Activated effector memory CD4-positive, alpha-beta T cell treated with anti-CD3 and anti-CD28 coated beads, Interleukin-2, amount 50 U/mL, for 16 hours (primary cell): ENCODE data around the gene NR5A2.
"Not testable (repeated sequence)": the region's sequence is repeated elsewhere in the genome, so short reads cannot be mapped to it uniquely, and the experiment has no call there.

Experiments
- DNase-seq: peaks from one replicate; pipeline ENCODE4 v3.0.0-alpha.2; 2020

NR5A2 gene

DNA sequence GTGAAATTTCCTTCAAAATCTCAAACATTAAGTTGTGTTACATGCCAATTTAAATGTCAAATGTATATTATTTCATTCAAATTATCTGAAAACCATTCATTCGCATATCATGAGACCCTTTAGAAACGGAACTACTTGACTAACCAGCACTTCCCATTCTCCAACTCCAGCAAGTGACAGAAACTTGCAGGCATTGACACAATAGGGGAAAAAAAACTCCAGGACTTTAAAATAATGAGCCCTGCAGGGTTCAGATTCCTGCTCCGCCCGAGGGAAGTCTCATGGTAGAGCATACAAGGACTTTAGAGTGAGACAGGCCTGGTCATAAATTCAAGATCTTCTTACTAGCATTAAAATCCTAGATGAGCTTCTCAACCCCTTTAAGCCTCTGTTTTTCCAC is 138.9 kb downstream of the NR5A2 start:
- no peak for DNase-seq

DNA sequence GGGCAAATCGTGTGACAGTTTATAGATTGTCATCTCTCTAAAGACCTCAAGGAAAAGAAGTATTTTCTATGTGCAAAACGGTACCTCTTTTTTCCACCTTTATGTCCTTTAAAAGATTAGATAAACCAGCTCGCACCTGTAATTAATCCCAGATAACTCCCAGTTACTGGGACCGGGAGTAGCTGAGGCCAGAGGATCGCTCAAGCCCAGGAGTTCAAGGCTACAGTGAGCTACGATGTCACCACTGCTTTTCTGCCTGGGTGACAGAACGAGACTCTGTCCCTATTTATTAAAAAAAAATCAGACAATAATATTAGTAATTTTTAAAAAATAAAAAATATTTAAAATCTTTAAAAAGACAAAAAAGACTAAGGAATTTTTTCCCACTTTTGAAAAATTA is 141.4 kb downstream of the NR5A2 start:
- no peak for DNase-seq

DNA sequence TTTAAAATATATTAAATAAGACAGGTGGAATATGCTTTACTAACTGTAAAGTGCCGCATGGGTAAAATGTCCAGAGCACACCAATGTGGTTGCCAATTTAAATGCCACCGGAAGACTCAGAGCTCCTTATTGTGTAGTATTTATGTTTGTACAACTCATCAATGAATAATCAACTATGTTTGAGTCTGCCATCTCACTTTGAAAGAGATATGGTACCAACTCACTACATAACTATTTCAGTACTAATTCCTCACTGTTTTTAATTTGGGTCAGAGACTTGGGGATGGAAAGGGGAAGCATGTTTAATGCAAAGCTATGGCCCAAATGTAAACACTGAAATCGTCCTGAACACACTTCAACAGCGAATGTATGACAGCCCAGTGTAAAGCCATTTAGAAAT is 144.8 kb downstream of the NR5A2 start:
- no peak for DNase-seq

DNA sequence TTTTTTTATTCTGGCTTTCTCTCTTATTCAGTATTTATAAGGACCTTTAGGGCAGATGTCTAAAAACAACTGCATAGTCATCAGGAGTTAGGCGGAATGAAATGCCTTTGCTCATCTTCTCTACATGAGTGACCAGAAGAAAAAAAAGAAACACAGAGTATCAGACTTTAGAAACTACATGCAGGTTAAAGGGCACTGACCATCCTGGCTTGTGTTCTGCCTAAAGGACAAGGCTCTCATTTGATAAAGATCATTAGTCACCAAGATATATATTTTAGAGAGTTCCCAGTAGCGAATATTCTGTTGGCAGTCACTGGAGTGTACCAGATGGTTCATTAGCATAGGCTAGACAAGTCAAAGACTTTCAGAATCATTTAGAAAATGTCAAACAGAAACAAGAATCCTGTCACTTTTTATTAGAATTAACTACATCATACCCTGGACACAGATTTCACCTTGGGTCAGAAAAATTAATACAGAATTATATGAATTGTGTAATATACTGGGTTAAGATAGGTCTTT is 145.6 kb downstream of the NR5A2 start:
- no peak for DNase-seq

DNA sequence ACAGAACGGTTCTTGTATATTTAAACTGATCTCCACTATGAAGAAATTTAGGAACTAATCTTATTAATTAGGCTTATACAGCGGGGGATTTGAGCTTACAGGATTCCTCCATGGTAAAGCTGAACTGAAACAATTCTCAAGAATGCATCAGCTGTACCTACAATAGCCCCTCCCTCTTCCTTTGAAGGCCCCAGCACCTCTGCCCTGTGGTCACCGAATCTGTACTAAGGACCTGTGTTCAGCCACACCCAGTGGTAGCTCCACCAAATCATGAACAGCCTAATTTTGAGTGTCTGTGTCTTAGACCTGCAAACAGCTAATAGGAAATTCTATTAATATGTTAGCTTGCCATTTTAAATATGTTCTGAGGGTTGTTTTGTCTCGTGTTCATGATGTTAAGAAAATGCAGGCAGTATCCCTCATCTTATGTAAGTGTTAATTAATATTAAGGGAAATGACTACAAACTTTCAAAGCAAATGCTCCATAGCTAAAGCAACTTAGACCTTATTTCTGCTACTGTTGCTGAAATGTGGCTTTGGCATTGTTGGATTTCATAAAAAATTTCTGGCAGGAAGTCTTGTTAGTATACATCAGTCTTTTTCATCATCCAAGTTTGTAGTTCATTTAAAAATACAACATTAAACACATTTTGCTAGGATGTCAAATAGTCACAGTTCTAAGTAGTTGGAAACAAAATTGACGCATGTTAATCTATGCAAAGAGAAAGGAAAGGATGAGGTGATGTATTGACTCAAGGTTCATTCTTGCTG is 147.2 kb downstream of the NR5A2 start:
- no peak for DNase-seq

DNA sequence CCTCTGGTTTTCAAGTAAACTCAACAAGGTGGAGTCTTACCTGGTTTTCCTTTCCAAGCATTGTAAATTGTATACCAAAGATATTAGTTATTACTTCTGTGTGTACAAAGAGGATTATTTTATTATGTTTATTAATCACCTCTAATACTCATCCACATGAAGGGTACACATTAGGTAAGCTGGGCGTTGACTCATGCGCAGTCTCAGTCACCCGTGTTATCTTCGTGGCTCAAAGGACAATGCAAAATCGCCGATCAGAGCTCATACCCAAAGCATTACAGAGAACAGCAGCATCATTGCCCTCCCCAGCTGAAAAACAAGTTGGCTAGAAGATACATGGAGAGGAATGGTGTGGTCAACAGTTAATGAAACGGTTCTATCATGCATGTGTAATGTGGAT is 148.7 kb downstream of the NR5A2 start:
- no peak for DNase-seq

DNA sequence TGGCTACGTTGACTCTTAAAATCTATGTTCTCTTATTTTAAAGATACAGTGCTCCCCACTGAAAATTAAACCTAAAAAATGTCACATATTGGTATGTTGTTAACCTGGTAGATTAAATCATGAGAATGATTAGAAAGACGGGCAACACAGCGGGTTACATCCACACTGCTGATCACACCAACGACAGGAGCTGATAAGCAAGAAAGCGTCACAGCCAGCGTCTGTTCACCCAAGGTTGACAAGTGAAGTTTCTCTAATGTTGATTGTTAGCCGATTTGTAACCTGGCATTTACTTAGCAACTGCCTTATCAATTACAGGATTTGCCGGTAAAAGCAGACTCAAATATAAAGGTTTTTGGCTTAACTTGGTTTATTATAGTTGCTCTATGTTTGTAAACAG is 149.3 kb downstream of the NR5A2 start:
- no peak for DNase-seq

DNA sequence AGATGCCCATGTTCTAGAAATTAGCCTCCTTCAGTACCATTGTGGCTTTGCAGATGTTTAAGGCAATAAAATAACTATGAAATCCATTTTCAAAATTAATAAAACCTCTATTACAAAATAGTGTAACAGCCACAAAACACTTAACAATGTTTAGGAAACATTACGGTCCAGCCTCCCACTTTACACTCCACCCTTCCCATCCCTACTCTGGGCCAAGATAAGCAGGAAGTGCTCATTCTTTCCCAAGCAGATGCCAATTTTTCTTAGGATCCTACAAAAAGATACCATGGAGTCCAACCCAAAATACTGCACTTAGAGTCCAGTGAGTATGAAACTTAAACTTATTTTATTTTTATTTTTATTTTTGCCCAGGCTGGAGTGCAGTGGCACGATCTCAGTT is 150.8 kb downstream of the NR5A2 start:
- DNase-seq = no peak

DNA sequence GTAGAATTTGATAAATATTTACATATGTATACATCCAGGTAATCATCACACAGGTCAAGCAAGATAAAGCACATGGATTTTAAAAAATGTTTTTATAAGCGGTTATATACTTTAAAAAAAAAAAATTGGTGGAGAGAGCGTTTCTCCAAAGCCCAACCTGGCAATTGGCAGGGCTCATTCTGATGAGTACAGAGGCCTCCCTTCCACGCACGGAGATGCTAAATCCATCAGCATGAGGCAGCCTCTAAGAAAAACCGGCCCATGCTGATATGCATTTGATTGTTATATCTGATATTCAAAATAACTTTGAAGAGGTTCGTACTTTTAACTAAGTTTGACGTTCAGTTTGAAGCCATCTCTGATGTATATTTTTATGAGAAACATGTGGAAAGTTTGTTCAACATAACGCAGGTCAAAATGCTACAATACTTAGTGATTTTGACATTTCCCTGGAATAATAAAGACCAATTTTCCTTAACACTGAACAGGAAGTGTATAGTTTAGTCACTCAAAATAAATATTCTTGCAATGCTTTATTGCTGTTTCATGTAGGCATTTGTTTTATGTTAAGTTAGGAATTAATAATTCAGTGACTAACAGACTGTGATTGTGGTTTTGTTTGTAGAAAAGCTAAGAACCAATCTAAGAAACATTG is 151.7 kb downstream of the NR5A2 start:
- DNase-seq = no peak

DNA sequence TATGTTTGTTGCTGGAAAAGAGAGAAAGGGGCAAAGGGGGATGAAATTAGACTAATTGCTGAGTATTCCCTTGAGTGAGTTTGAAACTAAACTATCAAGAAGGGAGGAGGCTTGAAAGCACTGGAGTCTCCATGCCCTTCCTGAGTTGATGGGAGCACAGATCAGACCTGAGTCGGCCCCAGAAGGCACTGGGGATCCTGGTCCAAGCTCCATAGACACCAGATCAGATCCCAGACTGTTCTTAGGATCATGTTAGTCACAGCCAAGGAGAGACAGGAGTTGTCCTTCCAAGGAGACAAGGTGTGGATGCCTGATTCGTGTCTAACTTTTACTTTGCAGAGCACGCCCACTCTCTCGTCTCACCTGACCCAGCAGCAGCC is 152.3 kb downstream of the NR5A2 start:
- no peak for DNase-seq

DNA sequence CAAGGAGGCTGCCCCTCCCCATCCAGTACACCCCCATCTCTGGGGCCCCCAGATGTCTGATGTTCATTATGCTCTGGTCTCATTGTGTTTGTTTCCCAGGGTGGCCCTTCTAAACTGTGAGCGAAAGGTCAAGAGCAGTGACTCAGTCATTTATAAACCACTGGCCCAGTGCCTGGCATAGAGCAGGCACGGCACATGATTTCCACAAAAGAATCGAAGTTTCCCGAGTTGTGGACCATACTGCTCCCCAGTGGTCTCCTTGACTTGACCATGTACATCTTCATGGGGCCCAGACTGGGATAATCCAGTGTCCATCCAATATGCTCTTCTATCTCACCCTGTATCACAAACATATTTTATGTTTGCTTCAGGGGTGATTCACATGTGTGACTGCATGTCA is 153.3 kb downstream of the NR5A2 start:
- DNase-seq = no peak

DNA sequence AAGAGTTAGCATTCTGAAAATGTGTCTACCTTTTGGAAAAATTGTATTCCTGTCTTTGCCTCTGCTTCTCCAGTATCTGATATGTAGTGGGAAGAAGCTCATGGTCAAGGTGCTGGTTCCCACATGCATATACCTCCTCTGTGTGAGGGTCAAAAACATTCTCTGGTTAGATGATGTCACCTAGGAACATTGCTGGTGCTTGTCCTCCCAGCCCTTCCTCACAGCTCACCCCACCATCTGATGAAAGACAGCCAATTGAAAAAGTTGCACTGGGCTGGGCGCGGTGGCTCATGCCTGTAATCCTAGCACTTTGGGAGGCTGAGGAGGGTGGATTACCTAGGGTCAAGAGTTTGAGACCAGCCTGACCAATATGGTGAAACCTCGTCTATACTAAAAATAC is 154.4 kb downstream of the NR5A2 start:
- DNase-seq = no peak

DNA sequence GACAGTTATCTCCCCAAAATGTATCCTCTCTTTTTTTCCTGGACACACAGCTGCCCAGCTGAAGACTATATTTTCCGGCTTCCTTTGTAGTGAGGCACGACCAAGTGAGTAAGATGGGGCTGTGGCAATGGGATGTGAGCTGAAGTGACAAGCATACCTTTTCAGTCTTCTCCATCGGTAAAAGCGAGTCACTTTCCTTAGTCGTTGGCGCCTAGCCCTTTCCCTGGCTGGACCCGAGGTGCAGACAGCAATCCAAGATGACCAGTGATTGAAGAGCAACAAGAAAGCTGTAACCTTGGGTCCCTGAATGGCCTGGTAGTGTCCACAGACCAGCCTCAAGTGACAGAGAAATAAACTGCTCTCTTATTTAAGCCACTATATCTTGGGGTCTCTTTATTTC is 155.2 kb downstream of the NR5A2 start:
- DNase-seq = no peak

DNA sequence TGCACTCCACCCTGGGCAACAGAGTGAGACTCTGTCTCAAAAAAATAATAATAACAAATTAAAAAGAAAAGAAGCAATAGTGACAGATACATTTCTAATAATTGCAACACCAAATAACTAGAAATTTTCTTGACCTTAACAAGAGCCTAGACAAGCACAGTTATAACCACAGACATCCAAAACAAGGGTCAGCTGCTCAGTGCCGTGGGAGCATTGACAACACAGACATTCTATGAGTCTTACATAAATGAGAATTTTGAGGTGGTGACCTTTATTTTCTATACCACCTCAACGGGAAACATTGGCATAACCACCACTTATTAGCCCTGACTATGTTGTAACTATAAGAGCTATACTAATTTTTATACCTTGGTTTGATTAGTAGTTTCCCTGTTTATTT is 156.1 kb downstream of the NR5A2 start:
- no peak for DNase-seq

DNA sequence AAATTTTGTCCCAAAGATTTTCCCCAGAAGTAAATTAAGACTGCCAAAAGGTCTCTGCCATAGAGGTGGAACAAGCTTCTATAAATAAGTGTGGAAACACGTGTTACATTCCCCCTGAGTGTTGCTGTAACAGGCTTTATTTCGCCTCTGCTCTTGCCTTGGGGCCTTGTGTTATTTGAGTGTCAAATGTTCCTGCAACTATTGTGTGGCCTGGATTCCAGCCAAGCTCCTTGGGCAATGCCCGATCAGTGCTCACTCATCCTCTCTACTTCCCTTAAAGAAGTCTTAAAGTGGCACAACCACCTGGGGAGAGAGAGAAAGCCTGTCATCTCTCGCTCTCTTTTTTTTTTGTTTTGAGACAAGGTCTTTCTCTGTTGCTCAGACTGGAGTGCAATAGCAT is 156.7 kb downstream of the NR5A2 start:
- DNase-seq = no peak

DNA sequence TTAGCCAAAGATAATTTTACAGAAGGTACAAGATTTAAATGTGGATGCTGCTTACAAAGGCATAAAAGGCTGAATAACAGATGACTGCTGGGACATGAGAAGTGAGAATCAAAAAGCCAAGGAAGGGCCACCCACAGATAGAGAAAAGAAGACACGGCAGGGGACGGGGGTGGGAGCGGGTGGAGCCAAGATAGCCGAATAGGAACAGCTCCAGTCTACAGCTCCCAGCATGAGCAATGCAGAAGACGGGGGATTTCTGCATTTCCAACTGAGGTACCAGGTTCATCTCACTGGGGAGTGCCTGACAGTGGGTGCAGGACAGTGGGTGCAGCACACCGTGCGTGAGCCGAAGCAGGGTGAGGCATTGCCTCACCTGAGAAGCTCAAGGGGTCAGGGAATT is 157.7 kb downstream of the NR5A2 start:
- DNase-seq = not testable (repeated sequence)

DNA sequence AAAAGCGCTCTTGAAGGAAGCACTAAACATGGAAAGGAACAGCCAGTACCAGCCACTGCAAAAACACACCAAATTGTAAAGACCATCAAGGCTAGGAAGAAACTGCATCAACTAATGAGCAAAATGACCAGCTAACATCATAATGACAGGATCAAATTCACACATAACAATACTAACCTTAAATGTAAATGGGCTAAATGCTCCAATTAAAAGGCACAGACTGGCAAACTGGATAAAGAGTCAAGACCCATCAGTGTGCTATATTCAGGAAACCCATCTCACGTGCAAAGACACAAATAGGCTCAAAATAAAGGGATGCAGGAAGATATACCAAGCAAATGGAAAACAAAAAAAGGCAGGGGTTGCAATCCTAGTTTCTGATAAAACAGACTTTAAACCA is 159.8 kb downstream of the NR5A2 start:
- DNase-seq = not testable (repeated sequence)

DNA sequence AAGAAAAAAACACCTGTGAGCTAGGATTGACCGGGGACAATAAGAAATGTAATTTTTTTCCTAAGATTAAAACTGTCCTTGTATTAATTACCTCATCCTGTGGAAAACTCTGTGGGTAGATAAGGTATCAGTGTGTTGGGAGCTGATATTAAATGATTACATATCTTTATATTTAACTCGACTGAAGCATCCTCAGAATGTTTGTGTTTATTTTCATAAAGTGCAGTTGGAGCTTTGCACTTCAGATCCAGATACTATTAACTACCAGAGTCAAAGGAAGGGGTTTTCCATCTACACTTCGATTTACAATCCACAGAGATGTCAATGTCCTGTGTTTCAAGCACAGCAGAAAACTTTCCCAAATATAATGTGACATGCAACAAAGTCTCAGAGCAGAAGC is 164.5 kb downstream of the NR5A2 start:
- DNase-seq = no peak

DNA sequence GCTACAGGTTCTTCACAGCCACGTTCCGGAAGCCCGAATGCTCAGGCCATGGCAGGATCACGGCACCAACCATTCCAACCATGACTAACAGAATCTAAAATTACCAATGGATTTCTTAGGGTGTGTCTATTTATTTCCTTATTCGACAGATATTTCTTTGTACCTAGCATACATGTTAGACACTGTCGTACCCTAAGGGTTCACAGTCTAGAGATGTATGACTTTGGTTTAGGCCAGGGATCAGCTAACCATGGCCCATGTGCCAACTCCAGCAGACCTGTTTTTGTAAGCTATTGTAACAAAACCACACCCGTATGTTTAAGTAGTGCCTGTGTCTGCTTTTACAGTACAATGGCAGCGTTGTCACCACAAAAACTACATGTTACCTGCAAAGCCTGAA is 167.0 kb downstream of the NR5A2 start:
- no peak for DNase-seq

DNA sequence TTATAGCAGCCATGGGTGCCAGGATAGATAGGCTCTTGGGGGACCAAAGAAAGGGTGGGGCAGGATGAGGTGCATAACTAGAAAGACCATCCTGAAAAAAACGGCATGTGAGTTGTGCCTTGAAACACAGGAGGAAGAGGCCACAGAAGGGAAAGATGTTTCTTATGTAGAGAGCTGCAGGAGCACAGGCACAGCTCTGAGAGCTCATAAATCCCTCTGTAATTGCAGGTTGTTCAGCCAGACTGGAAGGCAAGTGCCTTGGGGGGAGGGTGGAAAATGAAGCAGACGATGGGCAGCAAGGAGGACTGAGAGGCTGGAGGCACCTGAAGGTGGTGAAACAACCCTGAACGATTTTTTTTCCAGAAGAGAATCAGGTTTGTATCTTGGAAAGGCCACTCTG is 170.7 kb downstream of the NR5A2 start:
- DNase-seq = no peak

DNA sequence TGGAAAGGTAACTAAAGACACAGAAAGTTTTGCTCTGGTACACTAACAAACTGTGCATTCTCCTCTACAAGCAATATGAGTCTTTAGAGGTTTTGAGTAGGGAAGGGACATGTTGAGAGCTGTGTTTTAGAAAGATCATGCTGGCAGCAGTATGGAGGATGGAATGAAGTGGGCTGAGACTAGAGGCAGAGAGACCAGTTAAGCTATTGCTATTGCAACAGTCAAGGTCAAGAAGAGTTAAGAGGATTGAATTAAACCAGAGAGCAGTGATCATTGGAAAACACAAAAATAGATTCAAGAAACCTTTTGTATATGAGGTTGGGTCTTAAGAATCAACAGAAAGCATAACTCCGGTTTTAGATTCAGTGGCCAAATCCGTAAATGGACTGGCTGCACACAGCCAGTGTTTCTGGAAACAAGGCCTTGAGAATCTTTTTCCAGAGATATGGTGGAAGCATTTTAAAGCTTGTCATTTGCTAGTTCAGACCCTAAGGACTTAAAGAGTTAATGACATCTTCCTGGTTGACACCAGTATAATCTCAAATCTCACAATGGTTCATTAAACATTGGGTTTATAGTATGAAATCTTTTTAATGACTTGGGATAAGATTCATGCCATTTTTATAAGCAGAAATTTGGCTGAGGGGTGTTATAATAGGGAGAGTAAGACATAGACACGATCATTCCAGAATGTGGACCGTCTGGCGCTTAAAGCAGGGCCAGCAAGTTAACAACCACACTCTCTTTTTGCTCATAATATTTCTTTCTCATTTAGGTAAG is 177.9 kb downstream of the NR5A2 start:
- DNase-seq = no peak

DNA sequence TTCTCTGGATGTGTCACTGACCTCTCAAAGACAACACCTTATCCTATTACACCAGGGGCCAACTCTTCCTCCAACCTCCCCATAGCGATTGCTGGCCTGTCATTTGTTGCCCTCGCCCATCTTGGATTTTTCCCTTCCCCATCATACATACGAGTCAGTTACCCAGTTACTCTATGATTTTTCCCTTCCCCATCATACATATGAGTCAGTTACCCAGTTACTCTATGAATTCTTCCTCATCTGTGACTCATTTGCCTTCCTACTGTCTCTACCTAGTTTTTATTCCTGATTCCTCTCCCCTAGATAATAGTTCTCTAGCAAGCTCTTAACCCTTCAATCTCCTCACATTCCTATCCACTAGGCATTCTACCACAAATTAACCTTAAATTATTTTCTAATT is 178.8 kb downstream of the NR5A2 start:
- DNase-seq = no peak

DNA sequence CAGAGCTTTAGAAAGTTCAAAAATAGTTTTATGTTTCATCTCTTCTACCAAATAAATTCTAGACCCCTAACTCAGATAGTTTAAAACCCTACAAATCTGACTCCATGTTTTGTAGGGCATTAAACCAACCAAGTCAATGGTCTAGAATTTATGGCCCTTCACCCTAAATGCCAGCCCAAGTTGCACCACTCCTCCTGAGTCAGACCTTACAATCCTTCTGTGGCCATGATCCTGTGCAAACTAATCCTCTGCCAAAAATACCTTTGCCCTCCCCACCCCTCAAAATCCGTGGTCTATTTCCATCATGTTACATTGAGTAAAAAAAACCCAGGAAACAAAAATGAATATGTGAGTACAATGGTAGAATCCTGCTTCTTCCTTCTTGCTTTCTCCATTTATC is 179.3 kb downstream of the NR5A2 start:
- no peak for DNase-seq

DNA sequence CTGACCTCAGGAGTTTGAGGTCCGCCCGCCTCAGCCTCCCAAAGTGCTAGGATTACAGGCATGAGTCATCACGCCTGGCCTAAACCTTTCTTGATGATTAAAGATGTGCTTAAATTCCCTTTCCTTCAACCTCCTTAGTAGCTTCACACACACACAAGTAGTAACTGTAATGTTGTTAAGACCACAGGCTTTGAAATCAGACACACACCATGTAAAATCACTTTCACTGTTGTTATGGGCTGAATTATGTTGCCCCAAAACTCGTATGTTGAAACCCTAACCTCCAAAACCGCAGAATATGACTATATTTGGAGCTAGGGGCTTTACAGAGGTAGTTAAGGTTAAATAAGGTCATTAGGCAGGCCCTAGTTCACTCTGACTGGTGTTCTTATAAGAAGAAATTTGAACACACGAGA is 180.2 kb downstream of the NR5A2 start:
- DNase-seq = no peak
